ENCODE measurements around the gene AXIN1. TPM values are rescaled to one million over a fixed set of nuclear protein-coding genes. Genes with fewer than 3 reads are reported as not detected.

The AXIN1 gene
- total RNA-seq, 1 donor from 2014 or later, result 27.0 TPM

DNA sequence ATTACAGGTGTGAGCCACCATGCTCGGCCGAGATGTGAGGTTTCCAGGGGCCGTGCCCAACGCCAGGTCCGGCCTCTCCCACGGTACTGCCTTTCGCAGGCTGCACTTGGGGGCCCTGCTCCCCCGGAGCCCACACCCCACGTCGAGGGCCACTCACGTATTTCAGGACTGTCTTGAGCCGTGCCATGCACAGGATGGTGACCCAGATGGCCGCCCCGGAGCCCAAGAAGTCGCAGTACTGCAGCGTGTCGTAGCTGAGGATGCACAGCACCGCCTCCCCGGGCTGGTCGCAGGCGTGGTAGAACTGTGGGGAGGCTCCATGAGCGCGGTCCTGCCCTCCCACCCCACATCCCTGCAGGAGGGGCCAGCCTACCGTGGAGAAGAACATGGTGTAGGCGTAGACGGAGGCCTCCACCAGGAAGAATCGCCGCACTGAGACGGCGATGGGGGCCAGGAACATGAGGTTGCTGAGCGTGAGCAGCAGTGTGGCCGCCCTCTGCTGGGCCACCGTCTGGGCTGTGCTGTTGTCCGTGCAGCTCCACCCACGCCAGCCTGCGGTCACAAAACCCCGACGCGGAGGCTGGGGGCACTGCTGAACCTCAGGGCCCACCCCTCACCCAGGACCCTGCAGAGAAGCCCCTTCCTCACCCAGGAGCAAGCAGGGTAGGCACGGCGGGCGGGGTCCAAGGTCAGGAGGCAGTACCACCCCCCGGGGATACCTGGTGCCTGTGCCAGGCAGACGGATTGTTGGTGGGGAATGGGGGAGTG lies 21.5 kb upstream of the AXIN1 start:
- Histone ChIP-seq H4K20me1 (ENCODE audit: insufficient read depth, low read length) (peaks cover 19% of the 10 kb centered on the region), H3K4me2 (ENCODE audit: low read length) (no peak overlapping the region), H3K27me3 (ENCODE audit: insufficient read depth, low read length) (no peaks in the 10 kb centered on the region), H3K79me2 (ENCODE audit: insufficient read depth, low read length) (peaks cover 7% of the 10 kb centered on the region), H3K36me3 (ENCODE audit: insufficient read depth, low read length) (no peaks in the 10 kb centered on the region), H3K4me1 (ENCODE audit: insufficient read depth, low read length) (peaks cover 8% of the 10 kb centered on the region), H2AFZ (ENCODE audit: low read depth, low read length) (no peak overlapping the region), H3K4me3 (ENCODE audit: insufficient read depth, low read depth, low read length) (no peak overlapping the region), H3K27ac (ENCODE audit: low read depth, low read length) (no peak overlapping the region), H3K9ac (ENCODE audit: low read length) (no peak overlapping the region), H3K9me3 (ENCODE audit: insufficient read depth, low read depth, low read length) (no peaks in the 10 kb centered on the region)
- H3K9me3 Mint-ChIP-seq (ENCODE audit: unreplicated experiment), result no peaks in the 10 kb centered on the region
- H3K4me1 Mint-ChIP-seq (ENCODE audit: low read depth, unreplicated experiment), result peaks cover 9% of the 10 kb centered on the region
- DNase-seq (ENCODE audit: low read depth) (no peak), FAIRE-seq (no peak)
- TF ChIP-seq, protein P1, sequence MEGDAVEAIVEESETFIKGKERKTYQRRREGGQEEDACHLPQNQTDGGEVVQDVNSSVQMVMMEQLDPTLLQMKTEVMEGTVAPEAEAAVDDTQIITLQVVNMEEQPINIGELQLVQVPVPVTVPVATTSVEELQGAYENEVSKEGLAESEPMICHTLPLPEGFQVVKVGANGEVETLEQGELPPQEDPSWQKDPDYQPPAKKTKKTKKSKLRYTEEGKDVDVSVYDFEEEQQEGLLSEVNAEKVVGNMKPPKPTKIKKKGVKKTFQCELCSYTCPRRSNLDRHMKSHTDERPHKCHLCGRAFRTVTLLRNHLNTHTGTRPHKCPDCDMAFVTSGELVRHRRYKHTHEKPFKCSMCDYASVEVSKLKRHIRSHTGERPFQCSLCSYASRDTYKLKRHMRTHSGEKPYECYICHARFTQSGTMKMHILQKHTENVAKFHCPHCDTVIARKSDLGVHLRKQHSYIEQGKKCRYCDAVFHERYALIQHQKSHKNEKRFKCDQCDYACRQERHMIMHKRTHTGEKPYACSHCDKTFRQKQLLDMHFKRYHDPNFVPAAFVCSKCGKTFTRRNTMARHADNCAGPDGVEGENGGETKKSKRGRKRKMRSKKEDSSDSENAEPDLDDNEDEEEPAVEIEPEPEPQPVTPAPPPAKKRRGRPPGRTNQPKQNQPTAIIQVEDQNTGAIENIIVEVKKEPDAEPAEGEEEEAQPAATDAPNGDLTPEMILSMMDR (IDR thresholded peaks at IDR 0.05; ENCODE audit: insufficient read depth, low read depth, low read length), result no peak
- TF ChIP-seq EZH2 (IDR thresholded peaks at IDR 0.05; ENCODE audit: insufficient read depth, low read length), result no peak
- peaks cover 2% of the 10 kb centered on the region for H3K36me3 Mint-ChIP-seq (ENCODE audit: low read depth, unreplicated experiment)
- H3K4me3 Mint-ChIP-seq (ENCODE audit: unreplicated experiment), result no peak overlapping the region
- no peaks in the 10 kb centered on the region for H3K27me3 Mint-ChIP-seq (ENCODE audit: low read depth, unreplicated experiment)
- no peak overlapping the region for H3K27ac Mint-ChIP-seq (ENCODE audit: unreplicated experiment)

DNA sequence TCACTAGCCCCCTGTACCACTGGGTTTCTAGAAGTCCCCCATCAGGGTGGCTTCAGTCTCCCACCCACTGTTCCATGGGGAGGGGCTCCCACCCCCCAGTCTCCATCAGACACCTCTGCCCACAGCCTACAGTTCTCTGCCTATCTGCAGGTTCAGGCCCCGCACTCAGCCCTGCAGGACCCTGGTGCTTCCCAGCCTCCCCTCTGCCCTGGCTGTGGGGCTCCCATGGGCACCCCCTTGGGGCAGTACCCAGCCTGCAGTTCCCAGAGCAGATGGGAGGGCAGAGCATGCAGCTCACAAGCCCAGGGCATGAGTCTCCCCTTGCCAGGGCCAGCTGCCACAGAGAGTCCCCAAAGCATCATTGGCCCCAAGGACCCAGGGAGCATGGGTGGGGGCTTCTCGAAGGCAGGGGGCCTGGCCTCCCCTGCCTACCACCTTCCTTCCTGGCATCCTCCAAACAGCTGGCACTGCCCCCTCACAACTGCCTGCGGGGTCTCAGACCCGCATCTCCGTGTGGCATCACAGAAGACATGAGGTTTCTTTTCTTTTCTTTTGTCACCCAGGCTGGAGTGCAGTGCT lies 20.6 kb upstream of the AXIN1 start:
- H3K9me3 Mint-ChIP-seq (ENCODE audit: unreplicated experiment), result no peaks in the 10 kb centered on the region
- peaks cover 8% of the 10 kb centered on the region for H3K4me1 ChIP-seq (ENCODE audit: insufficient read depth, low read length)
- H2AFZ ChIP-seq (ENCODE audit: low read depth, low read length), result no peak overlapping the region
- H3K27ac Mint-ChIP-seq (ENCODE audit: unreplicated experiment), result no peak overlapping the region
- TF ChIP-seq, protein P1 (IDR thresholded peaks at IDR 0.05; ENCODE audit: insufficient read depth, low read depth, low read length), result no peak
- H3K9ac ChIP-seq (ENCODE audit: low read length), result no peak overlapping the region
- FAIRE-seq (no peak), DNase-seq (ENCODE audit: low read depth) (no peak)
- H3K36me3 ChIP-seq (ENCODE audit: insufficient read depth, low read length), result no peaks in the 10 kb centered on the region
- H3K4me2 ChIP-seq (ENCODE audit: low read length), result no peak overlapping the region
- H3K79me2 ChIP-seq (ENCODE audit: insufficient read depth, low read length), result no peaks in the 10 kb centered on the region
- H3K9me3 ChIP-seq (ENCODE audit: insufficient read depth, low read depth, low read length), result no peaks in the 10 kb centered on the region
- no peak overlapping the region for H3K4me3 ChIP-seq (ENCODE audit: insufficient read depth, low read depth, low read length)
- peaks cover 2% of the 10 kb centered on the region for H3K36me3 Mint-ChIP-seq (ENCODE audit: low read depth, unreplicated experiment)
- H3K27me3 ChIP-seq (ENCODE audit: insufficient read depth, low read length), result no peaks in the 10 kb centered on the region
- H4K20me1 ChIP-seq (ENCODE audit: insufficient read depth, low read length), result peaks cover 14% of the 10 kb centered on the region
- H3K27me3 Mint-ChIP-seq (ENCODE audit: low read depth, unreplicated experiment), result no peaks in the 10 kb centered on the region
- peaks cover 9% of the 10 kb centered on the region for H3K4me1 Mint-ChIP-seq (ENCODE audit: low read depth, unreplicated experiment)
- no peak overlapping the region for H3K4me3 Mint-ChIP-seq (ENCODE audit: unreplicated experiment)
- H3K27ac ChIP-seq (ENCODE audit: low read depth, low read length), result no peak overlapping the region
